ENCODE measurements around the gene AKAP11. TPM values are rescaled to one million over a fixed set of nuclear protein-coding genes. Genes with fewer than 3 reads are reported as not detected.

The AKAP11 gene
- total RNA-seq, 4 donors from 2014 or later, result 15.8 to 34.4 (median 20.7) TPM

DNA sequence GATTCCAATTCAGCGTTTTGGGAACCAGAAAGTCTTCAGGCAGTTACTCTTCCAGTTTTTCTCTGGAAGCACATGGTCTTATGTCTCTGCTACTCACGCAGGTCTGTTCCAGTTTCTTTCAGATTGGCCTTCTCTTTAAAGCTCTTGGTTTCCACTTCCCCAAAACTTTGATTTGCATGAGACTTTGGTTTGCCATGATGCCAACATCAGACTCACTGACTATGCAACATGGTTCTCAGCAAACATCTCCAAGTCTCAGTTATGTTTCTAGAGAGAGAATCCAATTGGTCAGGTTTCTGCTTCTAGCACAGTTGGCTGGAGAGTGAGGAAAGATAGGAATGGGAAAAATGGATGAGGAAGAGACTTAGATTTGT lies 3.1 kb downstream of the AKAP11 start:
- no peak for TF ChIP-seq POLR2A (IDR thresholded peaks at IDR 0.05)
- TF ChIP-seq EP300 (IDR thresholded peaks at IDR 0.05), result no peak
- TF ChIP-seq, protein P1, sequence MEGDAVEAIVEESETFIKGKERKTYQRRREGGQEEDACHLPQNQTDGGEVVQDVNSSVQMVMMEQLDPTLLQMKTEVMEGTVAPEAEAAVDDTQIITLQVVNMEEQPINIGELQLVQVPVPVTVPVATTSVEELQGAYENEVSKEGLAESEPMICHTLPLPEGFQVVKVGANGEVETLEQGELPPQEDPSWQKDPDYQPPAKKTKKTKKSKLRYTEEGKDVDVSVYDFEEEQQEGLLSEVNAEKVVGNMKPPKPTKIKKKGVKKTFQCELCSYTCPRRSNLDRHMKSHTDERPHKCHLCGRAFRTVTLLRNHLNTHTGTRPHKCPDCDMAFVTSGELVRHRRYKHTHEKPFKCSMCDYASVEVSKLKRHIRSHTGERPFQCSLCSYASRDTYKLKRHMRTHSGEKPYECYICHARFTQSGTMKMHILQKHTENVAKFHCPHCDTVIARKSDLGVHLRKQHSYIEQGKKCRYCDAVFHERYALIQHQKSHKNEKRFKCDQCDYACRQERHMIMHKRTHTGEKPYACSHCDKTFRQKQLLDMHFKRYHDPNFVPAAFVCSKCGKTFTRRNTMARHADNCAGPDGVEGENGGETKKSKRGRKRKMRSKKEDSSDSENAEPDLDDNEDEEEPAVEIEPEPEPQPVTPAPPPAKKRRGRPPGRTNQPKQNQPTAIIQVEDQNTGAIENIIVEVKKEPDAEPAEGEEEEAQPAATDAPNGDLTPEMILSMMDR (IDR thresholded peaks at IDR 0.05), result no peak
- no peak for TF ChIP-seq POLR2AphosphoS5 (IDR thresholded peaks at IDR 0.05)
- Histone ChIP-seq H3K9me3 (no peaks in the 10 kb centered on the region), H3K36me3 (no peaks in the 10 kb centered on the region), H3K27ac (no peak overlapping the region), H3K4me3 (no peak overlapping the region), H3K27me3 (no peaks in the 10 kb centered on the region), H3K4me1 (peaks cover 43% of the 10 kb centered on the region)
- DNase-seq (ENCODE audit: low spot score in 2 of 2), result no peak
- WGBS, result 53% methylated on average over 2 of the region's 2 CpGs

DNA sequence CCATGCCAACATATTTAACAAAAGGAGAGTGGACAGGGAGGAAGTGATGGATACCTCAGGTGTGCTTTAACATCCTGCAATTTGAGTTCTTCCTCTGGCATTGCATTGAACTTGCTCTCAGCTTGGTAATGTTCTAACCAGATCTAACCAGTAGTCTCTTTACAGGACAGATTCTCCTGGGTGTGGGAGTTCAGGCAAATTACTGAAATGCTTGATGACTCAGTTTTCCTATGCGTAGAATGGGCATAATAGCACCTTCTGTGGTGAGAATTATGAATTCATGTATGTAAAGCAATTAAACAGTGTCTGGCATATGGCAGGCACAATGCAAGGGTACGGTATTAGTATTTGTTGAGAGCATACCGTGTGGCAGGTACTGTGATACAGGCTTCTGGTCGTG lies 3.6 kb downstream of the AKAP11 start:
- no peaks in the 10 kb centered on the region for H3K27me3 ChIP-seq

DNA sequence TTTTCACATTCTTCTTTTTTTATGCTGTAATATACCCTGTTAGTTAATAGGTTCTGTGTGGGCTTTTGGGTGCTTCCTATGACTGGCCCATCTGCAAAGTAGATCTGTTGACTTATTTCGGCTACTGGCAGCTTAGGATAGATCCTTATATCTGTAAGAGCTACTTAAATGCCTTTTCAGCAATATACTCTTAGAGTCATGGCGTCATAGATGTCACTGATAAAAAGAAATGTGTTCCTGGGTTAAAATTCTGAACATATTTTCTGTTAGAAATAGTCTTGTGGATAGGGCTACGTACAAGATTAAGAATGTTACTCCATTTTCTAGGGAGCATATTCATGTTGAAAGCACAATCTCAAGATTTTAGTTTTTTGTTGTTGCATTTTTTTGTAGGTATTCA lies 4.7 kb downstream of the AKAP11 start:
- Histone ChIP-seq H3K9me3 (no peaks in the 10 kb centered on the region), H3K4me3 (no peak overlapping the region), H3K27ac (no peak overlapping the region), H3K36me3 (no peaks in the 10 kb centered on the region), H3K27me3 (no peaks in the 10 kb centered on the region), H3K4me1 (peaks cover 39% of the 10 kb centered on the region)
- DNase-seq (ENCODE audit: low spot score in 2 of 2), result no peak
- TF ChIP-seq POLR2AphosphoS5 (IDR thresholded peaks at IDR 0.05), result no peak
- no peak for TF ChIP-seq EP300 (IDR thresholded peaks at IDR 0.05)
- TF ChIP-seq POLR2A (IDR thresholded peaks at IDR 0.05), result no peak
- 85% methylated on average over 3 of the region's 3 CpGs for WGBS

More for the DNA sequence above, 3.6 kb downstream of the AKAP11 start:
- H3K36me3 ChIP-seq, result no peaks in the 10 kb centered on the region
- no peak overlapping the region for H3K27ac ChIP-seq
- no peak for DNase-seq (ENCODE audit: low spot score in 2 of 2)
- H3K4me3 ChIP-seq, result no peak overlapping the region
- TF ChIP-seq POLR2A (IDR thresholded peaks at IDR 0.05), result no peak
- TF ChIP-seq, protein P1 (IDR thresholded peaks at IDR 0.05), result no peak
- no peak for TF ChIP-seq POLR2AphosphoS5 (IDR thresholded peaks at IDR 0.05)
- H3K9me3 ChIP-seq, result no peaks in the 10 kb centered on the region
- peaks cover 45% of the 10 kb centered on the region for H3K4me1 ChIP-seq
- WGBS, result 97% methylated on average over 4 of the region's 4 CpGs

DNA sequence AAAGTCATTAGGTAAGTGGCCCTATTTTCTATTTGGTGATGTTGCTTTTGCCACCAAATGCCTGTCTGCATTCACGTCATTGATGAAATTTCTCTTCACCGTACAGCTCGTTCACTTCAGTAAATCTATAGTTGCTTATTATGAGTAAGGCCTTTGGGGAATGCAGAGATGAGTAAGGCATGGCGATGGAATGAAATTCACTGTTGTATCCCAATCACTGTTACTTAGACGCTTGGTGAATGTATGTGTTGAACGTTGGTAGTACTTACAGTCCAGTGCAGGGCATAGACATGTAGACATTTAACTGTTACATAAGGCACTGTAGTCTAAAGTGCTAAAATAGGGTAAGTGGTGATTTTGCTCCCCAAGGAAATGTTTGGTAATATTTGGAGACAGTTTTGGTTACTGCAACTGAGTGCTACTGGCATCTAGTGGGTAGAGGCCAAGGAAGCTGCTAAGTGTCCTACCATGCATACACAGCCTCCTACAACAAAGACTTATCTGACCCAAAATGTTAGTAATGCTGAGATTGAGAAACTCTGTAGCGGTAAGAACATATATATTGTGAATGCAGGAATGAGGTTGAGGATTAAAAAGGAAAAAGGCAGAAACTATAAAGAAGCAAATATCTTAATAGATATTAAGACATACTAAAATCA lies 5.8 kb downstream of the AKAP11 start:
- no peak overlapping the region for H3K27ac ChIP-seq
- 94% methylated on average over 7 of the region's 7 CpGs for WGBS

DNA sequence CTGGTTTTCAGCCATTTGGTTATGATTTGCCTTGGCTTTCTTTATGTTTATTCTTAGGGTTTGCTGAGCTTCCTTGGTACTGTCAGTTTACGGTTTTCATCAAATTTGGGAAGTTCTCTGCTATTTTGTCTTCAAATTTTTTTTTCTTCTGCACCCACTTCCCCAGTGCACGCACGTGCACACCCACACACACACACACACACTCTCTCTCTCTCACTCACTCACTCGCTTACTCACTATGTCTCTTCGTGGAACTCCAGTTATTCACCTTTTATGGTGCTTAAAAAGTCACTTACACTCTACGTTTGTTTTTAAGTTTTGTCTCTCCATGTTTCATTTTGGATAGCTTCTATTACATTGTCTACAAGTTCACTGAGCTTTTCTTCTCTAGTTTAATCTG lies 7.1 kb downstream of the AKAP11 start:
- no peaks in the 10 kb centered on the region for H3K36me3 ChIP-seq
- no peaks in the 10 kb centered on the region for H3K27me3 ChIP-seq
- no peak overlapping the region for H3K27ac ChIP-seq
- H3K4me3 ChIP-seq, result no peak overlapping the region
- TF ChIP-seq EP300 (IDR thresholded peaks at IDR 0.05) (no peak), POLR2AphosphoS5 (IDR thresholded peaks at IDR 0.05) (no peak), POLR2A (IDR thresholded peaks at IDR 0.05) (no peak)
- TF ChIP-seq, protein P1 (IDR thresholded peaks at IDR 0.05), result no peak
- H3K9me3 ChIP-seq, result no peaks in the 10 kb centered on the region
- H3K4me1 ChIP-seq, result peaks cover 24% of the 10 kb centered on the region
- DNase-seq (ENCODE audit: low spot score in 2 of 2), result no peak
- WGBS, result 83% methylated on average over 6 of the region's 6 CpGs

More for the DNA sequence above, 5.8 kb downstream of the AKAP11 start:
- TF ChIP-seq POLR2A (IDR thresholded peaks at IDR 0.05), result no peak
- no peak for TF ChIP-seq EP300 (IDR thresholded peaks at IDR 0.05)
- TF ChIP-seq, protein P1 (IDR thresholded peaks at IDR 0.05), result no peak
- no peak for TF ChIP-seq POLR2AphosphoS5 (IDR thresholded peaks at IDR 0.05)
- Histone ChIP-seq H3K4me3 (no peak overlapping the region), H3K9me3 (no peaks in the 10 kb centered on the region), H3K27me3 (no peaks in the 10 kb centered on the region), H3K4me1 (peaks cover 38% of the 10 kb centered on the region), H3K36me3 (no peaks in the 10 kb centered on the region)
- no peak for DNase-seq (ENCODE audit: low spot score in 2 of 2)
